Measurements from ENCODE around the gene IRAG1.

Gene IRAG1

GRCh38 chr11:10693509-10694081 lies at the start of gene IRAG1:
Gene IRAG1 (minus strand): TSS chr11:10693755. CDS start chr11:10693602, 153 bp downstream.
- DNase-seq, result no peak

- DNase-seq, result peak; percentile 12
These were observed 49.1 kb upstream of the IRAG1 start for GRCh38 chr11:10742460-10743208.

DNA sequence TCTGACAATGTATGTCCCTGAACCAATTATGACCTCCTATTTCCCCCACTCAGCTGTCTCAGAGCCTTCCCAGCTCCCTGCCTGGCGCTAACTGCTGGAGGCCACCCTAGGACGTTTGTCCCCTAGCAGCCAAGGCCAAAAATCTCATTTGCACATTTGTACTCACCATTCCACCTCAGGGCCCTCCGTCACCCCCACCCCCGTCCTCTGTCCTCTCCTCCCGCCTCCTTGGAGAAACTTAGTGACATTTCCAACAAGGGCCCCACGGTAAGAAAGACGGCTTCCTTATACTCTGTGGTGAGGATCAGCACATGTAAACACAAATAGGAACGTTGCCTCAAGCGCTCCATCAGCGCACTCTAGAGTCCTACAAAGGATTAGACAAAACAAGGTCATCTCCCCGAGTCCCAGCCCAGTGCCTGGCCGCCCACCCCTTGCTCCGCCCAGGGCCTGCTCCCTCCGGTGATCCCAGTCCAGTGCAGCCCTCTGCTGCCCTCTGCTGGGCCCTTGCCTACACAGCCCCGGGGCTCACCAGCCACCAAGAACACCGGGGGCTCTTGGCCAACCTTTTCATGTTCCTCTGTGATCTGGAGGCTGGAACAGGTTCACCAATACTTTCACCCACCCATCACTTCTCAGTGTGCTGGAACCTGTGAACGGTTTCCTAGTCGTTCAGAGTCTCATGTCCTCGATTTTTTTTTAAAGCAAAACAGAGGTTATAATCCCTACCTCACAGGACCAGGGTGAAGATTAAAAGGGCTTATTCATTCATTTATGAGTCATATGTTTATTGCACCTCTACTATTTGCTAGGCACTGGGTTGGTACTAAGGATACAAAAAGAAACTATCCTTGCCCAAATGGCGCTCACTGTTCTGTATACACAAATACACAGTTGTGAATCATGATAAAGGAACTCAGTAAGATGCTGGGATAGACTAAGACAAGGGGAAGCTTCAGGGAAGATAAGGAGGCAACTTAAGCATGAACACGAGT lies 42.2 kb upstream of the IRAG1 start:
- DNase-seq, result peak; percentile 82

- no peak for DNase-seq
These were observed 37.6 kb upstream of the IRAG1 start for GRCh38 chr11:10731064-10731680.

GRCh38 chr11:10730151-10730550 lies 36.6 kb upstream of the IRAG1 start:
- no peak for DNase-seq

DNA sequence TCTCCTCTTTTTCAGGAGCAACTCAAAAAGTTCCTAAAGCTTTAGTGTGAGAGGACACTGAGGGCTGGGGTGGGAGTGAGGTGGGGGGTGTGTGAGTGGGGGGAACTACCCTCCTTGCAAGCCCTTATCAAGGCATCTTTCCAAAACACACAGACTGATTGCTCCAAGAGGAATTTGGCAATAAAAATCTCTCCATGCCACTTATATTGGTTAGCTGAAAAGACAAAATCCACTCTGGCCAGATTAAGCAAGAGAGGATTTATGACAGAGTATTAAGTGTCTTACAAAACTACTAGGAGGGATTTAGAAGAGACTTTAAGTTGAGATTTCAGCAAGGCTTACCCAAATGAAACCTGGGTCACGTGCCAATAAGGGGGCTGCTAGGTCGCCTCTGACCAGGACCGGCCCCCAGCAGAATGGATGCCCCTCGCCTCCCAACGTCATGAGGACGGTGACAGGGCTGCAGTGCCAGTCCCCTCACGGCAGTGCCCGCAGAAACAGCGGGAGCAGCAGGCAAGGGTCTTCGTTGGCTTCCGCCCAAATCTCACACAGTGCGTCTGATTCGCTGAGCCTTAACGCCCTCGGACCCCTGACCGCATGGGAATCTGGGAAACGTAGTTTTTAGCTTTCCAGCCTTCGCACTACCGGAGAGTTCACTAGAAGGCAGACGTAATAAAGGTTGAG lies 35.4 kb upstream of the IRAG1 start:
- DNase-seq, result no peak

DNA sequence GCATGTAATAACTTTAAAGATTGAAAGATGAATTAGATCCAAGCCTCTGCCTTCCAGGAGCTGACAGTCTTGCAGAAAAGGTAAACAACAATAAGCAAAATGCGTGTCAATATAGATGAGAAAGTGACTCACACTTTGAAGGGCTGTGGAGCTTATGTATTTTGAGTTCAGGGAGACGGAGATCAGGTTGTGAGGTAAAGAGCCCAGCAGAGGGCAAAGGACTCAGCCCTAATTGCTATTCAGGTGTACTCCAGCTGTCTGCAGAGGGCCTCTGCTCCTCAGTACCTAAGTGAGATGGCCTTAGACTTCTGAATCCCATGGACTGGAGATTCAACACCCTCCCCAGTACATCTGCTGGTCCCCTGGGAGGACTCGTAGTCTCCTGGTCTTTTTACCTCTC lies 34.6 kb upstream of the IRAG1 start:
- no peak for DNase-seq

DNA sequence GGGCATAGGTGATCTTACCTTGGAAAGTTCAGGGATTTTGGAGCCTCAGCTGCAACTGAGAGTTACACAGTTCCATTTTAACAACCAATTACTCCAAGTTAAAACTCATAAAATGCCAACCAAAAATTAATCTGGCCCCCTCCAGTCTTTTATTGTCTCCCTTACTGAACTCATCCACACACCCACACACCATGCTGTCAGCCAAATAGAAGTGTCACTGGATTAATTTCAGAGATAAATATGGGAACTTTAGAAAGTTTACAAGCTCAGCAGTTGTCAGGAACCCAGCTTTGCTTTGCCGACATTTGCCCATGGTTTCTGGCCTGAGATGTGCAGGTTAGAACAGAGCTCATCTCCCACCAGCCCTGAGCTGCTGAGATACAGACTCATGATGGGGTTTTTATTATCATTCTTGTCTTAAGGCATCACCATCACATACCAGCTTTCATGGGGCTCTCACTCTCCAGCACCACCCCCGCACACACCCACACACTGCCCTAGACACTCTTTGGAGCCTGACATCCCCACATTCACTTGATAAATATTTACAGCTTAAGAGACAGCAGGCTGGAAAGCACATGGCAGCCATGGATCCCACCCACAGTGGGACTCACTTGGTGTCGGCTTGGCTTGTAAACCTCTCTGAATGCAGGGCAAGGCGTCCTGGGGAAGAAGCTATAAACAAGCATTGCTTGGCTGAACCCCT lies 33.7 kb upstream of the IRAG1 start:
- no peak for DNase-seq

GRCh38 chr11:10725907-10726253 lies 32.3 kb upstream of the IRAG1 start:
- no peak for DNase-seq

- DNase-seq, result no peak
These were observed 31.8 kb upstream of the IRAG1 start for GRCh38 chr11:10725114-10725906.

DNA sequence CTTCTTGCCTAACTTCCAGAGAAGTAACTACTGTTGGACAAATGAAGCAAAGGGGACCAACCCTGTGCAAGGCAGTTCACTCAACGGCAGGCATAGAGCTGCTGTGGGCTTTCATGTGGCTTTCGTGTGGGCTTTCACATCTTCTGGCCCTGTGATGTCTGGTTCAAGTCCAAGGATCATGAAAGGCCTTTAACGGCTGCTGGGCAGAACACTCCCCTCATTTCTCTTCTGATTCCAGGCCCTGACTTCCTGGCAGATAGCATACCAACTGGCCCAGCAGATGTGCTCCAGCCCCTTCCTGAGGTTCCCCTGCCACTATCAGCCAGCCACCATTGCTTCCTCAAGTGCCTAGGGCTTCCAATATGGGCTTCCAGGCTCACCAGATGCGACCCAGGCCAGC lies 28.8 kb upstream of the IRAG1 start:
- no peak for DNase-seq

DNA sequence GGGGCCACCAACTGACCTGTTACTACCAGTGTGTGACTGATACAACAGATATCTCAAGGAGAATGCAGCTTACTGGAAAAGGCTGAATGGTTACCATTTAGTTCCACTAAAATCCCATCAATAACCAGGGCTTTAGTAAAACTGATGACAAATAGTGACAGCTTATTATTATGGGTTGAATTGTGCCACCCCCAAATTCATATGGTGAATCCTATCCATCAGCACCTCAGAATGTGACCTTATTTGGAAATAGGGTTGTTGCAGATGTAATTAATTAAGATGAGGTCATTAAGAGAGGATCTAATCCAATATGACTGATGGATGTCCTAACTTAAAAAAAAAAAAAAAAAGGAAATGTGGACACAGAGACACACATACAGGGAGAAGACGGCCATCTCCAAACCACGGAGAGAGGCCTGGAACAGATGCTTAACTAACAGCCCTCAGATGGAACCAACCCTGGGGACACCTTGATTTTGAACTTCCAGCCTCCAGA lies 27.4 kb upstream of the IRAG1 start:
- DNase-seq, result no peak

- DNase-seq, result no peak
These were observed 26.1 kb upstream of the IRAG1 start for GRCh38 chr11:10719616-10720015.

DNA sequence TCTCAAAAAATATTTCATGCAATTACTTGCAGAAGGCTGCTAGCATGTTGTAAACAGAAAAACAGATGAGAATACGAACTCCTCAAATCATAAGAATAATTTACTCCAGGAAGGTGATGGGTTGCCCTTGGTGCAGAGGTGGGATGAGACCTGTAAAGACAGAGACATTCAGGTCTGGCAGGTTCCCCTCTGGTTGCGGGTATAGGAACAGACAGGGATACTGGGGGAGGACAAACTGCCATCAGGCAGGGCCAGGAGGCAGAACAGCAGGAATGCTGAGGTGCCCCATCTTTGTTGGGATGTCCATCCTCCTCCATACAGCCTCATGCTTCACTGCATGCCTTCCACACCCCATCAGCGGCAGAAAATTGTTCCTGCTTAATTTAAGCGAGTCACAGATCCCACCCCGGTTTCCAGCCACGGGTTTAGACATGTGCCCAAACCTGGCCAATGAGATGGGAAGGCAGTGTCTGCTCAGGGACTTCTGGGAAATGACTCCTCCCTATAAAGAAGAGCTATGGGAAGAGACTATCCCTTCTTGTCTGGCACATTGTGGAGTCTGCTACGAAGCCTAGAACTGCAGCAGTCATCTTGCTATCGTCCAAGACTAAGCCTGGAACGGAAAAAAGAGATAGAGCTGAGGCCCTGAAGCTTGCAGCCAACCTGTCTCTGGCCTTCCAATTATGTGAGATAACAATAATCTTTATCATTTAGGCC lies 23.1 kb upstream of the IRAG1 start:
- no peak for DNase-seq

GRCh38 chr11:10716122-10716521 lies 22.6 kb upstream of the IRAG1 start:
- DNase-seq, result no peak

GRCh38 chr11:10715571-10715970 lies 22.0 kb upstream of the IRAG1 start:
- no peak for DNase-seq

GRCh38 chr11:10709299-10710086 lies 15.9 kb upstream of the IRAG1 start:
- no peak for DNase-seq

- DNase-seq, result no peak
These were observed 14.6 kb upstream of the IRAG1 start for GRCh38 chr11:10708131-10708530.

- no peak for DNase-seq
These were observed 8.4 kb upstream of the IRAG1 start for GRCh38 chr11:10701982-10702381.
